Endothelial cell of umbilical vein (primary cell): ENCODE data around the gene ARID1B. TPM values are rescaled to one million over a fixed set of nuclear protein-coding genes. Genes with fewer than 3 reads are reported as not detected.

Experiments
- BruUV-seq: library from RNA; stranded (reverse); fragments of 400-500 nt; replicated peaks from 2 replicates; lab custom pipeline; 2021; lab: Mats Ljungman, UMichigan
- CTCF ChIA-PET: fragments of 300-600, 350-600 bp; sonication (Branson Sonifier 250); formaldehyde crosslinking; loops from one replicate; lab custom pipeline; 2021; ENCODE audit warnings: antibody characterized with exemption, inconsistent platforms; lab: Charles Lee
- POLR2A ChIA-PET: fragments of 300-600, 350-600 bp; sonication (Branson Sonifier 250); formaldehyde crosslinking; loops from one replicate; lab custom pipeline; 2021; ENCODE audit warnings: antibody characterized with exemption, inconsistent platforms; lab: Charles Lee
- DNase-seq: peaks from one replicate; pipeline ENCODE4 v3.0.0-alpha.2; 2011; ENCODE audit warnings: low read depth, low spot score
- FAIRE-seq: peaks from 2 replicates; lab custom pipeline; 2011; peaks lifted over from hg19 to GRCh38; lab: Jason Lieb, UNC
- H2AFZ ChIP-seq: 2 replicates; pipeline ENCODE4 v1.6.0; 2012; ENCODE audit warnings: low read depth, low read length, control low read depth, inconsistent platforms
- H3K27ac ChIP-seq: 2 replicates; pipeline ENCODE4 v1.5.1; 2011; ENCODE audit warnings: low read depth, mild to moderate bottlenecking, control low read depth, low read length, moderate library complexity; ENCODE audit not compliant: insufficient read depth
- H3K27me3 ChIP-seq, 2 experiments: 2 replicates each; pipeline versions ENCODE4 v1.6.0 to v1.6.1; 2011; ENCODE audit warnings: low read length in 2 of 2, mixed read lengths in 1 of 2; ENCODE audit not compliant: control insufficient read depth in 2 of 2, insufficient read depth in 2 of 2
- H3K36me3 ChIP-seq, 2 experiments: 2 replicates in 1 of 2; 3 replicates in 1 of 2; pipeline ENCODE4 v1.5.1; 2011; ENCODE audit warnings: low read length in 2 of 2, mild to moderate bottlenecking in 1 of 2, moderate library complexity in 1 of 2; ENCODE audit not compliant: control insufficient read depth in 2 of 2, insufficient read depth in 2 of 2; ENCODE audit errors: extremely low read depth in 1 of 2
- H3K4me1 ChIP-seq: 3 replicates; pipeline ENCODE4 v1.5.1; 2011; ENCODE audit warnings: mild to moderate bottlenecking, low read length; ENCODE audit not compliant: control insufficient read depth, insufficient read depth; ENCODE audit errors: extremely low read depth
- H3K4me2 ChIP-seq: 2 replicates; pipeline ENCODE4 v1.6.1; 2011; ENCODE audit warnings: low read length, control low read depth, mixed read lengths; ENCODE audit not compliant: insufficient read depth
- H3K4me3 ChIP-seq, 3 experiments: fragments of 200-600 bp in 1 of 3; sonication (generic), shearing (Covaris generic) in 1 of 3; replicated peaks in 1 of 3; 2 replicates each; pipeline ENCODE4 v1.5.1; 2011 to 2016; ENCODE audit warnings: control low read depth in 3 of 3, low read length in 3 of 3, mild to moderate bottlenecking in 2 of 3, inconsistent platforms in 1 of 3, low read depth in 1 of 3, moderate library complexity in 1 of 3; ENCODE audit not compliant: insufficient read depth in 1 of 3
- H3K79me2 ChIP-seq: 2 replicates; pipeline ENCODE4 v1.6.0; 2012; ENCODE audit warnings: low read length, inconsistent platforms; ENCODE audit not compliant: control insufficient read depth, insufficient read depth
- H3K9ac ChIP-seq: replicated peaks from 2 replicates; pipeline ENCODE3; 2011; ENCODE audit warnings: low read length, control low read depth; ENCODE audit not compliant: insufficient read depth; ENCODE audit errors: extremely low read depth
- H3K9me1 ChIP-seq: replicated peaks from 3 replicates; pipeline ENCODE4 v1.6.0; 2011; ENCODE audit warnings: mild to moderate bottlenecking, low read length; ENCODE audit not compliant: control insufficient read depth, insufficient read depth; ENCODE audit errors: extremely low read depth
- H3K9me3 ChIP-seq: replicated peaks from 2 replicates; pipeline ENCODE4 v1.5.1; 2012; ENCODE audit warnings: low read length, inconsistent platforms; ENCODE audit not compliant: control insufficient read depth, insufficient read depth
- H4K20me1 ChIP-seq: replicated peaks from 2 replicates; pipeline ENCODE3; 2011; ENCODE audit warnings: mild to moderate bottlenecking, low read length; ENCODE audit not compliant: control insufficient read depth, insufficient read depth; ENCODE audit errors: extremely low read depth
- CTCF ChIP-seq, 2 donors: IDR thresholded peaks; 1 replicate in 1 of 2; 2 replicates in 1 of 2; pipeline ENCODE4 v1.5.1; 2011; ENCODE audit warnings: low read length in 2 of 2, mild to moderate bottlenecking in 2 of 2, moderate library complexity in 2 of 2, control low read depth in 1 of 2, inconsistent platforms in 1 of 2, low read depth in 1 of 2; ENCODE audit not compliant: insufficient read depth in 1 of 2; ENCODE audit errors: extremely low read depth in 1 of 2
- EZH2 ChIP-seq: IDR thresholded peaks from 2 replicates; pipeline ENCODE4 v1.6.1; 2012; ENCODE audit warnings: borderline replicate concordance, low read depth, mild to moderate bottlenecking, moderate library complexity, low read length, inconsistent platforms; ENCODE audit not compliant: severe bottlenecking
- FOS ChIP-seq: IDR thresholded peaks from 2 replicates; pipeline ENCODE4 v1.6.1; 2011; ENCODE audit warnings: mild to moderate bottlenecking, low read length, moderate library complexity, borderline replicate concordance; ENCODE audit not compliant: insufficient read depth
- GATA2 ChIP-seq: IDR thresholded peaks from 2 replicates; pipeline ENCODE4 v1.7.0; 2011; ENCODE audit warnings: low read depth, mild to moderate bottlenecking, moderate library complexity, mixed read lengths, low read length; ENCODE audit not compliant: insufficient read length, insufficient read depth
- JUN ChIP-seq: IDR thresholded peaks from 2 replicates; pipeline ENCODE4 v1.6.1; 2011; ENCODE audit warnings: borderline replicate concordance, low read depth; ENCODE audit not compliant: insufficient read length, insufficient read depth
- MAX ChIP-seq: IDR thresholded peaks from 2 replicates; pipeline ENCODE4 v1.6.1; 2011; ENCODE audit not compliant: insufficient read depth, insufficient read length
- MYC ChIP-seq: IDR thresholded peaks from one replicate; pipeline ENCODE4 v1.6.1; 2011; ENCODE audit warnings: mild to moderate bottlenecking, low read depth, low read length
- POLR2A ChIP-seq: IDR thresholded peaks from 2 replicates; pipeline ENCODE4 v1.6.1; 2012; ENCODE audit warnings: low read depth, mild to moderate bottlenecking, control low read depth, low read length
- POLR2AphosphoS5 ChIP-seq: IDR thresholded peaks from 2 replicates; pipeline ENCODE4 v1.6.1; 2012; ENCODE audit warnings: low read depth, mild to moderate bottlenecking, control low read depth, low read length, moderate library complexity; ENCODE audit not compliant: insufficient read depth
- dilution Hi-C: fragments of 300-500 bp; cut with MboI; formaldehyde crosslinking; loops from one replicate; pipeline ENCODE4 v1.15.0; 2019; ENCODE audit warnings: low sequenced_read_pairs; ENCODE audit not compliant: extremely low pct_ligation_motif_present
- intact Hi-C: fragments of 100-400 bp; cut with micrococcal nuclease; formaldehyde crosslinking; loops from one replicate; pipeline ENCODE4 v1.10.0; 2022
- polyA plus RNA-seq, 4 experiments: library from polyadenylated mRNA; depleted of rRNA in 3 of 4; stranded (reverse) in 3 of 4; unstranded in 1 of 4; fragments of >200 nt; gene quantifications; 2 replicates each; pipeline versions ENCODE4 v1.2.1 to v1.2.3, GENCODE V29; 2011 to 2012; ENCODE audit warnings: missing spikeins in 1 of 4
- total RNA-seq: library from RNA; stranded (reverse); gene quantifications from 2 replicates; pipeline ENCODE4 v1.2.3, GENCODE V29; 2021

The ARID1B gene
- total and polyA plus RNA-seq, 2 donors (not counting 3 experiments of a cell fraction or from before 2014, with no cell fraction given): 21.8 to 89.5 TPM

DNA sequence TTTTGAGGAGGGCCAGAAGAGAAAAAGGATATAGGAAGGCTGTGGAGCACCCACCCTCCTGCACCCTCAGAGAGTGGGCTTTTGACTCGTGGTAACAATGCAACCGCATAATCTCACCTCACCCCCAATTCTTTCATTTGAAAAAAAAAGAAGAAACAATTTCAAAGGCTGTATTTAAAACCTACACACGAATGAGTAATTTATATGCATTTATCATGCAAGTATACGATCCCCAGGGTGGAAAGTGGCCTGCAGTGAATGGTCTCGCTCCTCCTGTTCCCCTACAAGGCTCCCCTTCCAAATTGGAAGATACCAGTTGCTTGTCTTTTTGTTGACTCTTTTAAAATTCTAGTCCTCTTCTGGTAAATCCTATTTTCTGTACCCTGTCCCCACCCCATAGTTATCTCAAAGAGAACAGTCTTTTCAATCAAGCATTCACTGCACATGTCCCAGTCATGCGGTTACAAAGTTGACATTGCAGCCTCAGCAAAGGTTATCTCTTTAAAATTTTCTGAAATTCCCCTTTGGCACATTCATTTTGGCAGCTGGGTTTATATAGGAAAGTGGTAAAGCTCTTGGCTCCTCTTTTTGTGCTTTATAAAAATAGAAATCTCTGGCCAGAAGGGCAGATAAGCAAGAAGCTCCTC lies 110.6 kb downstream of the ARID1B start:
- FAIRE-seq: no peak
- H3K9ac ChIP-seq: no peak overlapping the region
- CTCF ChIA-PET: no interaction called here
- no peak overlapping the region for H3K27ac ChIP-seq
- no peaks in the 10 kb centered on the region for H3K9me1 ChIP-seq
- peaks cover 5% of the 10 kb centered on the region for H4K20me1 ChIP-seq
- no peaks in the 10 kb centered on the region for H3K27me3 ChIP-seq
- no peak for DNase-seq
- no peak overlapping the region for H3K4me2 ChIP-seq
- no peak overlapping the region for H2AFZ ChIP-seq
- BruUV-seq: no TSS peak
- POLR2A ChIA-PET: no interaction called here
- no peaks in the 10 kb centered on the region for H3K36me3 ChIP-seq
- no peak overlapping the region for H3K4me3 ChIP-seq
- peaks cover 65% of the 10 kb centered on the region for H3K79me2 ChIP-seq
- intact Hi-C loops: no loop called here
- peaks cover 14% of the 10 kb centered on the region for H3K4me1 ChIP-seq
- dilution Hi-C loops: no loop called here
- TF ChIP-seq CTCF (IDR thresholded peaks at IDR 0.05; ENCODE audit: extremely low read depth in 1 of 2, insufficient read depth in 1 of 2, low read depth in 1 of 2, low read length in 2 of 2): no peak
- TF ChIP-seq GATA2: no peak
- TF ChIP-seq POLR2A: no peak
- TF ChIP-seq FOS: no peak
- no peak for TF ChIP-seq MYC
- no peak for TF ChIP-seq EZH2
- TF ChIP-seq MAX: no peak
- TF ChIP-seq POLR2AphosphoS5: no peak
- TF ChIP-seq JUN: no peak
- H3K9me3 ChIP-seq: no peaks in the 10 kb centered on the region
